GM12878 (cell line): ENCODE data around the gene MOCS1. TPM values are rescaled to one million over a fixed set of nuclear protein-coding genes. Genes with fewer than 3 reads are reported as not detected.

Experiments used
- ATAC-seq: fragments of 200-7000 bp; cut with Tn5 transposase; 3 replicates; pipeline ENCODE4 v1.9.1; 2020; ENCODE audit warnings: mild to moderate bottlenecking, moderate library complexity
- BruUV-seq: library from RNA; stranded (reverse); fragments of 400-500 nt; replicated peaks from 2 replicates; lab custom pipeline; 2021; lab: Mats Ljungman, UMichigan
- CTCF ChIA-PET: fragments of 300-600 bp; sonication (Branson Sonifier 250); formaldehyde crosslinking; extraction: SDS; loops from one replicate; lab custom pipeline; 2021; ENCODE audit warnings: inconsistent platforms; lab: Yijun Ruan, JAX
- POLR2A ChIA-PET: fragments of 350-600 bp; formaldehyde crosslinking; extraction: SDS; loops from one replicate; lab custom pipeline; 2021; ENCODE audit warnings: inconsistent platforms; lab: Charles Lee
- RAD21 ChIA-PET: fragments of 300-600 bp; sonication (Branson Sonifier 250); formaldehyde crosslinking; loops from one replicate; lab custom pipeline; 2023; ENCODE audit warnings: antibody characterized with exemption; ENCODE audit not compliant: unreplicated experiment; lab: Charles Lee
- SMC1A ChIA-PET: fragments of 300-600 bp; sonication (Branson Sonifier 250); formaldehyde crosslinking; loops from one replicate; lab custom pipeline; 2023; ENCODE audit not compliant: unreplicated experiment, uncharacterized antibody; lab: Charles Lee
- DNase-seq: peaks from one replicate; pipeline ENCODE4 v3.0.0-alpha.2; 2011; ENCODE audit warnings: low read depth, low spot score
- FAIRE-seq: peaks from 3 replicates; lab custom pipeline; 2011; peaks lifted over from hg19 to GRCh38; lab: Jason Lieb, UNC
- H2AFZ ChIP-seq: 2 replicates; pipeline ENCODE4 v1.6.0; 2011; ENCODE audit warnings: low read depth, low read length, control low read depth; ENCODE audit not compliant: control insufficient read depth
- H3K27ac ChIP-seq: 2 replicates; pipeline ENCODE4 v1.5.1; 2011; ENCODE audit warnings: control low read depth; ENCODE audit not compliant: control insufficient read depth, insufficient read depth
- H3K27me3 ChIP-seq, 2 experiments: replicated peaks in 1 of 2; 2 replicates each; pipeline versions ENCODE4 v1.6.0 to v1.6.1; 2011; ENCODE audit warnings: low read length in 1 of 2; ENCODE audit not compliant: control insufficient read depth in 2 of 2, insufficient read depth in 2 of 2
- H3K36me3 ChIP-seq, 2 experiments: 2 replicates each; pipeline ENCODE4 v1.5.1; 2011; ENCODE audit warnings: low read length in 1 of 2; ENCODE audit not compliant: control insufficient read depth in 2 of 2, insufficient read depth in 2 of 2
- H3K4me1 ChIP-seq: 2 replicates; pipeline ENCODE4 v1.6.1; 2011; ENCODE audit warnings: mild to moderate bottlenecking, low read length, moderate library complexity, mixed read lengths; ENCODE audit not compliant: control insufficient read depth, insufficient read depth
- H3K4me2 ChIP-seq: 2 replicates; pipeline ENCODE4 v1.6.0; 2011; ENCODE audit warnings: control low read depth; ENCODE audit not compliant: control insufficient read depth, insufficient read depth
- H3K4me3 ChIP-seq: fragments of 200-600 bp; sonication (generic); 2 replicates; pipeline ENCODE4 v1.5.1; 2016
- H3K79me2 ChIP-seq: 2 replicates; pipeline ENCODE4 v1.6.0; 2011; ENCODE audit warnings: low read length; ENCODE audit not compliant: control insufficient read depth, insufficient read depth
- H3K9ac ChIP-seq: 2 replicates; pipeline ENCODE4 v1.8.0; 2011; ENCODE audit warnings: low read length, control low read depth, mixed read lengths; ENCODE audit not compliant: control insufficient read depth, insufficient read depth
- H3K9me3 ChIP-seq: replicated peaks from 3 replicates; pipeline ENCODE4 v1.5.1; 2011; ENCODE audit warnings: mild to moderate bottlenecking, low read length; ENCODE audit not compliant: control insufficient read depth, insufficient read depth
- H4K20me1 ChIP-seq: 2 replicates; pipeline ENCODE4 v1.6.0; 2011; ENCODE audit not compliant: control insufficient read depth, insufficient read depth
- ATF3 ChIP-seq: IDR thresholded peaks from 2 replicates; pipeline ENCODE4 v1.6.1; 2011; ENCODE audit warnings: low read depth, mild to moderate bottlenecking, low read length, moderate library complexity, borderline replicate concordance; ENCODE audit errors: extremely low read depth
- EED ChIP-seq: sonication (generic); IDR thresholded peaks from 2 replicates; pipeline ENCODE4 v1.6.1; 2016; ENCODE audit warnings: antibody characterized with exemption, low read depth
- JUNB ChIP-seq: IDR thresholded peaks from 2 replicates; pipeline ENCODE4 v1.6.1; 2016; ENCODE audit warnings: antibody characterized with exemption, mild to moderate bottlenecking
- NFYB ChIP-seq: IDR thresholded peaks from 2 replicates; pipeline ENCODE4 v1.6.1; 2011; ENCODE audit warnings: low read depth, mild to moderate bottlenecking, low read length, improper control_type of control experiment, moderate library complexity; ENCODE audit not compliant: insufficient read depth
- PML ChIP-seq: IDR thresholded peaks from 2 replicates; pipeline ENCODE4 v1.6.1; 2012; ENCODE audit warnings: low read length, inconsistent platforms
- RFX5 ChIP-seq: IDR thresholded peaks from 2 replicates; pipeline ENCODE4 v1.6.1; 2011; ENCODE audit warnings: low read depth, low read length, improper control_type of control experiment
- SP1 ChIP-seq: IDR thresholded peaks from one replicate; pipeline ENCODE4 v1.6.1; 2011; ENCODE audit warnings: low read depth, low read length
- SREBF1 ChIP-seq: IDR thresholded peaks from 2 replicates; pipeline ENCODE4 v1.6.1; 2012; ENCODE audit warnings: mild to moderate bottlenecking, low read length
- ZNF592 ChIP-seq: fragments of 450-650 bp; IDR thresholded peaks from 2 replicates; pipeline ENCODE4 v1.6.1; 2017; ENCODE audit warnings: mild to moderate bottlenecking, moderate library complexity
- ZNF622 ChIP-seq: fragments of 450-650 bp; IDR thresholded peaks from 2 replicates; pipeline ENCODE4 v1.6.1; 2017; ENCODE audit warnings: mild to moderate bottlenecking, inconsistent platforms
- ZZZ3 ChIP-seq: IDR thresholded peaks from 2 replicates; pipeline ENCODE4 v1.6.1; 2011; ENCODE audit warnings: low read depth; ENCODE audit not compliant: control insufficient read depth, insufficient read length
- whole genome bisulfite sequencing: methylation state at CpG from one replicate; pipeline ENCODE4 v1.1.6; 2016; ENCODE audit warnings: low lambda C conversion rate; ENCODE audit not compliant: insufficient replicate concordance, insufficient coverage; ENCODE audit errors: missing lambda C conversion rate; 5-methylcytosine and 5-hydroxymethylcytosine counted together
- in situ Hi-C: fragments of 300-500 bp; cut with MboI; formaldehyde crosslinking; loops from 9 replicates; pipeline ENCODE4 v1.14.3; 2018; ENCODE audit warnings: mixed read lengths
- intact Hi-C: fragments of 100-400 bp; cut with micrococcal nuclease; formaldehyde crosslinking; loops from one replicate; pipeline ENCODE4 v1.14.2; 2022; ENCODE audit not compliant: unreplicated experiment
- polyA plus RNA-seq, 11 experiments: library from polyadenylated mRNA; depleted of rRNA in 4 of 11; unstranded in 6 of 11; stranded (reverse) in 5 of 11; fragments of >200 nt; fragmentation: Nextera tagmentation in 4 of 11; fragmentation: Illumina TruSeq in 1 of 11; extraction: Ambion mirVana in 4 of 11; extraction: Trizol in 1 of 11; gene quantifications; 1 replicate in 1 of 11; 2 replicates in 10 of 11; pipeline versions ENCODE4 v1.2.1 to v1.2.3, GENCODE V29; 2011 to 2016; ENCODE audit warnings: inconsistent platforms in 2 of 11, missing spikeins in 2 of 11, low read depth in 1 of 11
- total RNA-seq, 4 experiments: library from RNA; depleted of rRNA in 3 of 4; stranded (reverse); fragments of >200 nt in 3 of 4; fragmentation: Illumina TruSeq in 1 of 4; extraction: Trizol in 1 of 4; gene quantifications; 2 replicates each; pipeline versions ENCODE4 v1.2.1 to v1.2.3, GENCODE V29; 2013 to 2021
- TF ChIP-seq, protein P1 (sequence below): fragments of 150-350 bp; IDR thresholded peaks from 2 replicates; pipeline ENCODE4 v1.6.1; 2016; ENCODE audit warnings: low read depth, low read length
- TF ChIP-seq, protein P2 (sequence below): fragments of 450-650 bp; IDR thresholded peaks from 2 replicates; pipeline ENCODE4 v1.6.1; 2018; ENCODE audit warnings: borderline replicate concordance, mild to moderate bottlenecking; ENCODE audit not compliant: partially characterized antibody

Gene MOCS1
- total and polyA plus RNA-seq, 10 of the 15 experiments (the other 5 are each of a cell fraction or from before 2014, with no cell fraction given): 0.02 to 5.4 (median 0.16) TPM; not detected in 2

- TF ChIP-seq SP1: no peak
- no peak for TF ChIP-seq NFYB
- TF ChIP-seq, protein P1, sequence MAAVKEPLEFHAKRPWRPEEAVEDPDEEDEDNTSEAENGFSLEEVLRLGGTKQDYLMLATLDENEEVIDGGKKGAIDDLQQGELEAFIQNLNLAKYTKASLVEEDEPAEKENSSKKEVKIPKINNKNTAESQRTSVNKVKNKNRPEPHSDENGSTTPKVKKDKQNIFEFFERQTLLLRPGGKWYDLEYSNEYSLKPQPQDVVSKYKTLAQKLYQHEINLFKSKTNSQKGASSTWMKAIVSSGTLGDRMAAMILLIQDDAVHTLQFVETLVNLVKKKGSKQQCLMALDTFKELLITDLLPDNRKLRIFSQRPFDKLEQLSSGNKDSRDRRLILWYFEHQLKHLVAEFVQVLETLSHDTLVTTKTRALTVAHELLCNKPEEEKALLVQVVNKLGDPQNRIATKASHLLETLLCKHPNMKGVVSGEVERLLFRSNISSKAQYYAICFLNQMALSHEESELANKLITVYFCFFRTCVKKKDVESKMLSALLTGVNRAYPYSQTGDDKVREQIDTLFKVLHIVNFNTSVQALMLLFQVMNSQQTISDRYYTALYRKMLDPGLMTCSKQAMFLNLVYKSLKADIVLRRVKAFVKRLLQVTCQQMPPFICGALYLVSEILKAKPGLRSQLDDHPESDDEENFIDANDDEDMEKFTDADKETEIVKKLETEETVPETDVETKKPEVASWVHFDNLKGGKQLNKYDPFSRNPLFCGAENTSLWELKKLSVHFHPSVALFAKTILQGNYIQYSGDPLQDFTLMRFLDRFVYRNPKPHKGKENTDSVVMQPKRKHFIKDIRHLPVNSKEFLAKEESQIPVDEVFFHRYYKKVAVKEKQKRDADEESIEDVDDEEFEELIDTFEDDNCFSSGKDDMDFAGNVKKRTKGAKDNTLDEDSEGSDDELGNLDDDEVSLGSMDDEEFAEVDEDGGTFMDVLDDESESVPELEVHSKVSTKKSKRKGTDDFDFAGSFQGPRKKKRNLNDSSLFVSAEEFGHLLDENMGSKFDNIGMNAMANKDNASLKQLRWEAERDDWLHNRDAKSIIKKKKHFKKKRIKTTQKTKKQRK: no peak
- TF ChIP-seq ZNF622: no peak
- TF ChIP-seq SREBF1: no peak
- TF ChIP-seq ATF3: no peak
These were observed 979 bp upstream of the MOCS1 start (continued) for GRCh38 chr6:39935241-39935640.

DNA sequence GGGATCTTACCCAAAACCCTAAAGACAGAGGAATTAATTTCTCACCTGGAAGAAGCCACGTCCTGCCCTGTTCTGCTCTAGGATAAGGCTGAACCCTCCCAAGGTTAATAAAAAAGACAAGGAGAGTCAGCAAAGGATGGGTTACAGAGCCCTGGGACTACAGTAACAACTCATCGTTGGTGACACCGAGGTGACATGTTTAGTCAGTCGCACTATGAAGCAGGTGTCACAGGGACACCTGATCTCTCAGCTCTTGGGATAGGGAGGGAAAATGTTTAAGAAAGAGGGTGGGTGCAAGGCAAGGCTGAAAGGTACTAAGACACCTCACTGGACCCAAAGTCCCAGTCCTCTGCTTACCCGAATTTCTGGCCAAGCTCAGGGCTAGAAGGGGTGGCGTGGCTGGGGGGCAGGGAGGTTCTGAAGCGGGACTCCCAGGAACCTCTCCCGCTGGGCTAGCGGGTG, 562 bp downstream of the MOCS1 start:
- H3K4me2 ChIP-seq: no peak overlapping the region
- RAD21 ChIA-PET: no interaction called here
- POLR2A ChIA-PET: no interaction called here

More for the DNA sequence above, 562 bp downstream of the MOCS1 start:
- DNase-seq (no peak), FAIRE-seq (no peak)
- WGBS: 24% methylated on average over 9 of the region's 9 CpGs
- no peaks in the 10 kb centered on the region for H3K9me3 ChIP-seq
- H2AFZ ChIP-seq: no peak overlapping the region
- intact Hi-C loops (no loop called here), in situ Hi-C loops (no loop called here)
- H4K20me1 ChIP-seq: no peaks in the 10 kb centered on the region
- no TSS peak for BruUV-seq
- CTCF ChIA-PET: no interaction called here
- no peak for TF ChIP-seq EED
- TF ChIP-seq ZZZ3: no peak
- TF ChIP-seq RFX5: no peak
- no peak for TF ChIP-seq ZNF592
- TF ChIP-seq JUNB: no peak
- no peak for TF ChIP-seq PML
- TF ChIP-seq, protein P2, sequence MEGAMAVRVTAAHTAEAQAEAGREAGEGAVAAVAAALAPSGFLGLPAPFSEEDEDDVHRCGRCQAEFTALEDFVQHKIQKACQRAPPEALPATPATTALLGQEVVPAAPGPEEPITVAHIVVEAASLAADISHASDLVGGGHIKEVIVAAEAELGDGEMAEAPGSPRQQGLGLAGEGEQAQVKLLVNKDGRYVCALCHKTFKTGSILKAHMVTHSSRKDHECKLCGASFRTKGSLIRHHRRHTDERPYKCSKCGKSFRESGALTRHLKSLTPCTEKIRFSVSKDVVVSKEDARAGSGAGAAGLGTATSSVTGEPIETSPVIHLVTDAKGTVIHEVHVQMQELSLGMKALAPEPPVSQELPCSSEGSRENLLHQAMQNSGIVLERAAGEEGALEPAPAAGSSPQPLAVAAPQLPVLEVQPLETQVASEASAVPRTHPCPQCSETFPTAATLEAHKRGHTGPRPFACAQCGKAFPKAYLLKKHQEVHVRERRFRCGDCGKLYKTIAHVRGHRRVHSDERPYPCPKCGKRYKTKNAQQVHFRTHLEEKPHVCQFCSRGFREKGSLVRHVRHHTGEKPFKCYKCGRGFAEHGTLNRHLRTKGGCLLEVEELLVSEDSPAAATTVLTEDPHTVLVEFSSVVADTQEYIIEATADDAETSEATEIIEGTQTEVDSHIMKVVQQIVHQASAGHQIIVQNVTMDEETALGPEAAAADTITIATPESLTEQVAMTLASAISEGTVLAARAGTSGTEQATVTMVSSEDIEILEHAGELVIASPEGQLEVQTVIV: no peak
- TF ChIP-seq, all 136 proteins: peak for 0
- H3K36me3 ChIP-seq: no peaks in the 10 kb centered on the region
- H3K4me3 ChIP-seq: no peak overlapping the region
- H3K4me1 ChIP-seq: no peaks in the 10 kb centered on the region
- H3K27ac ChIP-seq: no peak overlapping the region
- SMC1A ChIA-PET: no interaction called here
- no peaks in the 10 kb centered on the region for H3K79me2 ChIP-seq
- H3K9ac ChIP-seq: no peak overlapping the region
- peak; percentile 29 for ATAC-seq
- H3K27me3 ChIP-seq: peaks cover 0 to 3% of the 10 kb centered on the region in 2 experiments; a peak in 2 of 4 replicates
